GM18868 (cell line): Measurements from ENCODE around the gene GUCY1A2.

Source experiments
- ATAC-seq: cut with Tn5 transposase; IDR thresholded peaks from one replicate; pipeline ENCODE4 v1.9.1; 2021; ENCODE audit warnings: mild to moderate bottlenecking, moderate library complexity; ENCODE audit not compliant: unreplicated experiment

GUCY1A2 gene

DNA sequence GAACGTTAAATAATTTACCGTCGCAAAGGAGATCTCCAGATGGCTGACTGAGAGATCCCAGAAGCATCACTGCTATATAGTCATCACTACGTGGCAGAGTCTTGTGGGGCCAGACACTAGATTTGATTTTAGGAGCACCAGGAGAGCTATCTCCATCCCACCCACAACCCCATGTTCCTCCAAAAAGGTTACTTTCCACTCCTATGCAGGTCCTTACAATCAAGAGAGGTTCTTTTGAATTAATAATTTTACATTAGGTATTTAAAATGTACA, 19.4 kb downstream of the GUCY1A2 start:
- no peak for ATAC-seq

DNA sequence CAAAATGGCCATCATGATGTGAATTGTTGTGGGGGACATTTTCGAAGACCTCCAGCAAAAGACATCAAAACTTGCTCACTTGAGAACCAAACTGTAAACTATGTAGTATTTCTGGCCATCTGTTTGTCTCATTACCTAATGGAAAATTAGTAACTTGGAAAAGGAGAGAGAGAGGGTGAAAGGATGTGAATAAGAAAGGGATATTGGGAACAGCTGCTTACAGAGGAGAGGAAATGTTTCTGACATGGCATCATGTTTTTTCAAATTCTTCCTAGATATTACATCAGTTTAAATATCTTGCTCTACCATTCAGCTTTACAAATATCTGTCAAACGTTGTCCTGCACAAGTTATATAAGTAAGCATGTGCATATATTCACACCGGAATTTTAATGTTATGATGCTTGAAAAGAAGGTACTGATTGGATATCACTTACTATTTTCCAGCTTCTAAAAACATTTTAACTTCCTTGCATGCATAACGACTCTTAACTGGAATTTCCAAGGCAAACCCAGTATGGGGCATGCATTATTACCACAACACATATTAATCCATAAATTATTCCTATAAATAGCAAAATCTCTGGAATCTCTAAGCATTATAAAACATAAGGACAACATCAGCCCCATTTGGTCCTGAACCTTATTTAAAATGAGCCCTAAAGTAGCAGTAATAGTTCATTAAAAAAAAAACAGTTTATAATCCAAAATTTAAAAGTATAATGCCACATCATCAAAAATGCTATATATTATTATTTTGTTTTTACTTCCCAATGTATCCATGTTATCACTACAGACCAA, 20.0 kb downstream of the GUCY1A2 start:
- no peak for ATAC-seq

DNA sequence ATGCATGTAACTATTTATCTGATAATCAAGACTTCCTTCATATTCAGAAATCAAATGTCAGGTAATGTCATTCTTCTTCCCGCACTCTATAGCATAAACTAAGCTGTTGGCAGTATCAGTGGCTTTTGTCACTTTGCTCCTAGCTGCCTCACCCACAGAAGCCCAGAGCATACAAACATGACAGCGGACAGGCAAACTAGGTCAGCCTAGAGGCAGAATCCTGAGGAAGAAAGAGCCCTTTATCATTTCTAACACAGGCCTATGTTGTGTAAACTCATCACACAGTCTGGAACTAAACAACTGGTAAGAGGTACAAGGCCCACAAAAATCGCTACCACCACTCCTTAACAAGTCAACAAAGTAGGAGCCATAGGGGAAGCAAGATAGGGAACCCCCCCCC, 21.0 kb downstream of the GUCY1A2 start:
- ATAC-seq = no peak

DNA sequence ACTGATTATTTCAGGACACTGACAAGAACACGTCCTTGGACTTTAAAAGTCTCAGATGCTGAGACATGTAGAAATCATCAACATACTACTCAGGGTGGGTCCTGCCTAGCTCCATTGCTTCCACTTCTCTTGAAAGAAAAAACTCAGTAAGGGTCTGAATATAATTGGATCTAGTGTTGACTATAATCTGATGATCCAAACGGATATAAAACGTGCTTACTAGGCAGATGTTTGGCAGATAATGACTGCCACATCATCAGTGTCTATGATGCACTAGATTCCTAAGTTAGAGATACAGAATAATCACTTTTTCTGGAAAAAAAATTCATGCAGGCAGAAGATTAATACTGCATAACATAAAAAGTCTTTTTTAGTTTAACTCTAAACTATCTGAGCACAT, 21.6 kb downstream of the GUCY1A2 start:
- ATAC-seq = no peak

DNA sequence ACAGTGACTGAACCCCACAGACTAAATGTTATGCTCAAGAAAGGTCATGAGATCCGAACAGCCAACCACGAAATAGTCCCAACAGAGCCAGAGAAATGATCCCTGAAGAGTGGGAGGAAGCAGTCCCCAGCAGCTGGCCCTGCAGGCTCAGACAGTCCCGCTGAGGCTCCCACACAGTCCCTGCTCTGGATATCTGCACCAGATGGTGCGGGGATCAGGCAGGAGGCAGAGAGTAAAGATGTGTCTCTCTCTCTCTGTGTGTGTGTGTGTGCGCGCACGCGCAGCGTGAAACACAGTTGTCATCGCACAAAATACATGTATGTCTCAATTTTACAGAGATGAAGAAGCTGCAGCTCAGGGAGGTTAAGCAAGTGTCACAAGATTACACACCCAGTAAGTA, 27.9 kb downstream of the GUCY1A2 start:
- no peak for ATAC-seq

DNA sequence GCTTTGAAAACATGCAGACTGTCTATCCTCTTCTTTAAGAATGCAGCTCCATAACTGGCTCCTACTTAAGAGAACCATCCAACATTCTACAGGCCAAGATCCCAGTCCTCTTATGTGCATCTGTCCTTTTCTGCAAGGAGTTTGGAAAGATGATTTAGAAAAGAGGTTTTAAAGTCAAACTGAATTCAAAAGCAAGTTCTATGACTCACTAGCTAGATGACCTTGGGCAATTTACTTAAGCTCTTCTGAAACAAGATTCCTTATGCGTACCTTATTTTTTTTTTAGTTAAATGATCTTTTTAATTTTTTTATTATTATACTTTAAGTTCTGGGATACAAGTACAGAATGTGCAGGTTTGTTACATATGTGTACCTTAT, 29.2 kb downstream of the GUCY1A2 start:
- ATAC-seq = no peak

DNA sequence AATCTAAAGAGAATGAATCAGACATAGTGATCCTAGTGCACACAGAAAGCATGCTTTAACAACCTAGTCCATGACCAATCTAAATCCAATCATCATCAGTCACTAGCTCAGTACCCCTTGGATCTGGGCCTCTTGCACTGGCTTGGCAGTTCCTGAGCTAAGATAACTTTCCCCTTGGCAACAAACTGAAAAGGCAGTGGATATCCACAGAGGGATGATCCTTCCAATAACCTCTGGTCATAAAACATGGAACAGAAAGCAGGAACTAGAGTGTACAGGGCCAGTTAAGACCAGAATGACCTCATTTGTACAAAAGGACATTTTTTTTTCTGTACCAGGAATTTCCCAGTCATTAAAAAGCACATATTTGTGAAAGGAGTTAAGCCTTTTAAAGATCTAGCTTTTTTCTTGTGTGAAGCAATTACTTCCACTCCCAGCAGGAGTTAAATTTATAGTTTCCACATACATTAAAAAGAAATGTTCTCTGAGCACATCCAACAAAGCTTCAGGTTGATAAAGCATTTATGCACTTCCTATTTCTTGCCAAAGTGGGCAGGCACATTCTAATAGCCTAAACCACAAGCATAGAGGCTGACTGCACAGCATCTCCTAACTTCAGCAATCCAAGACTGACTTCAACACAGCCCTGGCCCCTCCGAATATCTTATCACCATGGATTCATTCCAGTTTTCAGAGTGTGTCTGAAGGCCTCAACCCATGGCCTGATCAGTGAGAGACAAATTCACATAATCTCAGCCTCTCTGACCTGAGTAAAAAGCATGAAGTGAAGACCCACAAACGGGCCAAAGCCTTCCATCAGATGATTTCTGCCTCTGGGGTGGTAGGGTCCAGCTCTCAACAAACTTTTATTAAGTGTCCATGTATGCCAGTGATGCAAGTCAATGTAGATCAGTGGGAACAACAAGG, 29.9 kb downstream of the GUCY1A2 start:
- no peak for ATAC-seq

DNA sequence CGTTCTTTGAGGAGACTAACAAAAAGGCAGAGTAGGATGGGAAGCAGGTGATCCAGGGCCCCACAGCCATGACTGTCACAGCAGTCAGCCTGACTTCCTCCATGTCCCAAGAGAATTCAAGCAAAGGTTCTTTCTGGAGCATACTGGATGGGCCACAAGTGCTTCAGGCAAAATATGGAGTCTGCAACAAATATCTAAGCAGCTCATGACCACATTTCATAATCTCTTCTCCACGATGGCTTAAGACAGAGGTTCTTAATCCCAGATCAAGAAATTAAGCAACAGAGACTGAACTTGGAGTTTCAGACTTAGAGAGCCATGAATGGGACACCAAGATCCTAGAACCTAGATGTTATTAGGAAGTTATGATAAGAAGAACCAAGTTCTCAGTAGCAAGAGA, 31.6 kb downstream of the GUCY1A2 start:
- no peak for ATAC-seq

DNA sequence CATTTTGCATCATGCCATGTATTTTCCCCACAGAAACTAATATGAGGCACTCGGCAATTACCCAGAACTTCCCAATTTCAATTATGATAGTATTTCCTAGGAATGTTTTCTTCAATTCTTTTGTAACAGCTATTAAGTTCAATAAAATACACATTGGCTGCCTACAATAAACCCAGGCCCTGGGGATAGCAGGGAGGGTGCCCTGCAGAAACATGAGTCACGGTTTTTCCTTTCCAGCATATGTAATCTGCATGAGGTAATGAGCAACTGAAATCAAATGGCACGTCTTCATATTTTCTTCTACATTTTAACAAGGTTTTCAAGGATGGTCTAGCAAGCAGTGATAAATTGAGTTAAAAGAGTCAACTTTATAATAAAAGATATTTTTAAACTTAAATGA, 32.0 kb downstream of the GUCY1A2 start:
- no peak for ATAC-seq

DNA sequence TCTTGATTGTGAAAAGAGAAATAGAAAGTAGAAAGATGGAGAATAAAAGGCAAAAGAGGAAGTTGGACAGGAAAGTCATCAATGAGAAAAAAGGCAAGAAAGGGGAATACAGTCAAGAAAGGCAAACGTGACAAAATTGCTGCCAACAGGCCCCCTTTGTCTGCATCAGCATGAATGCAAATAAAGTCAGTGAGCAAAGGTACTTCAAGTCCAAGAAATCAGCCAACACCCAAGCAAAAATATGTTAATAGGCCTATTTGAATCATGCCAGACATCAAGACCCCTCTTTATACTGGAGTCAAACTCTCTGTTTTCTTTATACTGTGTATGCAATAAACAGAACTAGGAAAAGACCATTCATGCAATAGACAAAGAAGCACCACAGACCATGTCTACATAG, 34.3 kb downstream of the GUCY1A2 start:
- no peak for ATAC-seq

DNA sequence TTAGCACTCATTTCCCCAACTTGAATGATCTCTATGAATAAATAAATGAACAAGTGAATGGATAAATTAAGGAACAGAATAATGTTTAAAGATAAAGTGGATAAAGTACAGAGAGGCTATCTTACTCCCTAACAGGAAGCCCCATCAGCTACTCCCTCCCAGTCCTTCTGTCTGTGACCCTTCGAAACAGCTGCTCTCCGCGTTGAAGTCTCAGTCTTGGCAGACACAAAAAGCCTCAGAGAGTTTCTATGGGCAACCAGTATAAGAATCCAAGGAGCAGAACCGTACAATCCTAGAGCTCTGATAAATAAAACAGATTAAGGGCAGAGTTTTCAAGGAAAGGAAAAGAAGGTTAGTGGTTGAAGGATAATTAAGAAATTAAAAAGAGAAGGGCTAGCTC, 35.0 kb downstream of the GUCY1A2 start:
- ATAC-seq = no peak

DNA sequence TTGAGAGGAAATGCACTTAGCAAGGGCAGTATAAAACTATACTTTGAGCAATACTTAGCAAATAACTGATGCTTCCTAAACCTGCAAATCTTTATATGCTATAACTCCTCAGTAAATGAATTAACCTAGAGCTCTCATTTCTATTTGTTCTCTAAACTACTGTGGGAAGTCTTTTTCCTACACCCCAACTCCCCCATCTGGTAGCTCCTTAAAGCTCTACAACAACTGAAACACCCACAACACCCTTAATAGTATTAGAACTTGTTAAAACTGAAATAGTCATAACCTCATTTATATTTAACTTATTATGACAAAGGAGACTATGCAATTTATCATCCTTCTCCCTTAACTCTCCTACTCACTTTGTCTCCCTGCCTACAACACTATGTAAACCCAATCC, 43.4 kb downstream of the GUCY1A2 start:
- ATAC-seq = no peak

DNA sequence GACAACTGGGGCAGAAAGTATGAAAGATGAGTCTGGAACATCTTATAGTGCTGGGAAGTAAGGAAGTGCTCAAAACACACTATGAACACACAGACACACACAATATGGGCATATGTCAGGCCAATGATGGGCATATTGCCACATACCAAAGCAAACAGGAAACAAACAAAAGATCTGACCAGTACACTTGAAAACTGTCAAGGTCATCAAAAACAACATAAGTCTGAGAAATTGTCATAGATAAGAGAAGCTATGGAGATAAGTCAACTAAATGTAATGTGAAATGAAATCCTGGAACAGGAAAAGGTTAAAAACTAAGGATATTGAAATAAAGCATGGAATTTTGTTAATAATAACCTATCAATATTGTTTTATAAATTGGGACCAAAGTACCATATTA, 46.4 kb downstream of the GUCY1A2 start:
- ATAC-seq = no peak

DNA sequence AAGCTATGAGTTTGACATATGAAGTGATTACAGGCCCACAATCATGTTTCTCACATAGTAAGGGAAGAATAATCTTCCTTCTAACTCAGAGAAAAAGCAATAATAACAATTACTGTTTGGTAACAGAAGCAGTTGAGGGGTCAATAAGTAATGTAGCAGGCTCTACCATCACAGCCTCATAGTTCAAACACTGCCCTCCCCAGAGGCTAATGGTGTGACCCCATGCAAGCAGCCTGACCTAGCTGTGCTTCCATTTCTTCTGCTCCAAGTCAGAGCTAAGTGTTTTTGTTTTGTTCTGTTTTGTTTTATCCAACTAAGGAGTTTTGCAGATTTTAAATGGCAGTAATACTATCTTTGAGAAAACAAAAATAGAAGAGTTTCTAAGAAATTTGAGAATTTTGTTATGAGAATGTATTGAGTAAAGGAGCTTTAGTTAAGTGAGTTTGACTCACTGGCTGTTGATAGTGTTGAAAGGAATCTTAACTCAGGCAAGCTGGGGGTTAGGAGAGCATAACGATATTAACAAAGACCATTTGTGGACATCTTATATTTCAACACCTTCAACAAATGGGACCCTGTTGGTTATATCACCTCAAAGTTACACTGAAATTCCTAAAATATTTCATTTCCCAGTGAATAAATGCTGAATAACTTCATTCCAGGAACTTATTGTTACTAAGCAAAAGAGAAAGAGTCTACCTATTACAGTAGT, 48.5 kb downstream of the GUCY1A2 start:
- ATAC-seq = no peak

DNA sequence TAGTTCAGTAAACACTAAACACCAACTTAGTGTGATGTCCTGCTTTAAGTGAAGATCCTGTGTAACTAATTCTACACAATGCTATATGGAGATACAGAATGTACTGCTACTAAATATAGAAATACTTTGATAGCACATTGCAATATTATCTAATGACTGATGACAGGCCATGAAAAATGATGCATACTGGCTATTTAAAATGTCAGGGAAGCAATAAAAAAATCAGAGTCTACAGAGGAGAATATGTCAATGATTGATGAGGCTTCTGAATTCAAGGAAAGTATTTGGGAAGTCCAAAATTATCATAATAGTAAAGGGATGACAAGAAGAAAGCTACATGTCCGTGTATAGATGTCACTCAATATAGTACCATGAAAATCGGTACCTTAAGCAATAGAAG, 55.3 kb downstream of the GUCY1A2 start:
- ATAC-seq = no peak

DNA sequence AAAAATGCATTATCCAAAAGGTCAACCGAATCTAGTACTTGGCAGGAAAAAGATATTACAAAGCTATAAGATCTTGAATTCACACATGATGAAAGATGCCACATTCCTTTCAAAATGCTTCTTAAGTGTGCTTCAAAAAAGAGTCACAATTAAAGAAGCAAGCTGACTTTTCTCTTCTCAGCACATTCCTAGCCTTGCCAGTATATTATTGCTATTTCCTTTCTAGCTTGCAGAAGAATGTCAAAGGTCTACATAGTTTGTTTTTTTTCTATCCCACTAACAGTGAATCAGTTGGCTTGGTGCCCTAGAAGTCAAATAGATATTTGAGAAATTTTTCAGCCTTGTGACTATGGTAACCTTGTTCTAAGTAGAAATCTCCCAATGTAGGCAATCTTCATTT, 56.8 kb downstream of the GUCY1A2 start:
- no peak for ATAC-seq

DNA sequence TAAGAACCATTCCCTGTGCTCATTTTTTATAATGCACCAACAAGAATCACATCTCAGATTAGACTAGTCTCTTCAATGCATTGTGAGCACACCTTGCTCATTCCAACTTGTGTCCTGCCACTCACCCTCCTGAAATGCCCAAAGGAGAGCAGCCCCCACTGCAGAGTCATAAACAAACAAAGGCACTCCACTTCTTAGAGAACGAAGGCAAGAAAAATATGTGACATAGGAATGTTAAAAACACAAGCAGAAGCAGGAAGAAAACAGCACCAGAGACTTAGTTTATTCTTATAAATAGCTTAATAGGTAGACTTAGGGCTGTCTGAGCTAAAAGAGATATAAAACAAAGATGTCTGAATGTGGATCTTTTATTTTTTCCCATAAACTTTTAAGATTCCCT, 57.2 kb downstream of the GUCY1A2 start:
- ATAC-seq = no peak

DNA sequence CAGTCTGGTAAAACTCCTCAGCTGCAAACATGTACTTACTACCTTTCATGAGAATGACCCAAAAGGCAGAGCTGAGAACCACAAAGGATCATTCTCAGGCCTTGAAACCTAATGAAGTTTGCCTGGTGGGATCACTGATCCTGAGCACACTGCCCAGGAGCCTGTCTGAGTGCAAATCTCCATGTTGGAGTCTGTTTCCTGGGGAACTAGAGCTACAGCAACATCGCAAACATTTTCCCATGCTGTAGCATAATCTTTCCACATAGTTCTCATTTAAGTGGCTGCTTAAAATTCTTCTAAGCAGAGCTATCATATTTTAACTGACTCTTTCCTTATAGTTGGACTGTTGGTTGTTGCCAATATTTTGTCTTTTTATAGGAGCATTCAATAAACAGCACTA, 58.5 kb downstream of the GUCY1A2 start:
- no peak for ATAC-seq

DNA sequence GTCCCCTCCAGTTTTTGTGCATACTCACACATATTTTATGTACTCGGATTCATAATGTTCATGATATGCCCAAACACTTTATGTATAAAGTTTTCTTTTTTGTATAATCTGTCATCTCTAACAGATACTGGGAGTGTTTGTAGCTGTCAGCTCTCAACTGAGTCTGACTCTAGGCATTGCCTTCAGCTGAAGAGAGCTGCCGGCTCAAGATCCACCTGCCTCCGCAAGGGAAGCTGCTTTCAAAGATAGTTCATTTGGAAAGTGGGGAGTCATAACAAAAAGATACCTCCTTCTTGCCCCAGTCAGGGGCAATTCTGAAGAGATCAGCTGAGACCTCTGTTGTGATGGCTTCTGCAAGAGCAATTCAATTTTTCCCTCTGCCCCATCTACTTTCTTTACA, 58.9 kb downstream of the GUCY1A2 start:
- ATAC-seq = no peak

DNA sequence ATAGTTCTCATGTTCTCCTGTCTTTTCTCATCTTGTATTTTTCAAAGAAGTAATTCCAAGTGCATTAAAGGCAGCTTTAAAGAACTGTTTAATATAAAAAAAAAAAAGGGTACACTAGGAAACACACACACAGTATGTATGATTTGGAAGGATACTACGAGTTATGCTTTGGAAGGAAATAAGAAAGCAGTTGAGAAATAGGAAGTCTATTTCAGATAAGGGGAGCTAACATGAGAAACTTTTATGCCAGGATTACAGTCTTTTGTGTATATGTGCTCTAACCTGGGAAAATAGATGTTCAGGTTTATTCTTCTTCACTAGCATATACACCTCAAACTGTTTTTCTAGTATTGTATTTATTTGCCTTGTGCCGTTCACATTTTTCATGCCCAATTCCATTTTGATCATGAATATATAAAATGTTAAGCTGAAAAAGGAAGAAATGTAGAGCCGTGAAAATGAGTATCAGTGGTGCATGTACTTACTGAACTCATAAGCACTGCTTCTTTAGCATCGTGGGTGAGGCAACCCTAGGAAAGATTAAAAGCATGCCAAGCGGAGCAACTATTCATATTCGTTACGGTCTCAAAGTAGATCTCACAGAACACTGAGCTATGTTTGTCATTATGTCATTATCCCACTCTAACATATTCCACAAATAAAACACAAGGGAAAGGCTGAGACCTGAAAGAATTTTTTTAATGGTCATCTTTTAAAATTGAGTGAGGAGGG, 59.6 kb downstream of the GUCY1A2 start:
- ATAC-seq = no peak

DNA sequence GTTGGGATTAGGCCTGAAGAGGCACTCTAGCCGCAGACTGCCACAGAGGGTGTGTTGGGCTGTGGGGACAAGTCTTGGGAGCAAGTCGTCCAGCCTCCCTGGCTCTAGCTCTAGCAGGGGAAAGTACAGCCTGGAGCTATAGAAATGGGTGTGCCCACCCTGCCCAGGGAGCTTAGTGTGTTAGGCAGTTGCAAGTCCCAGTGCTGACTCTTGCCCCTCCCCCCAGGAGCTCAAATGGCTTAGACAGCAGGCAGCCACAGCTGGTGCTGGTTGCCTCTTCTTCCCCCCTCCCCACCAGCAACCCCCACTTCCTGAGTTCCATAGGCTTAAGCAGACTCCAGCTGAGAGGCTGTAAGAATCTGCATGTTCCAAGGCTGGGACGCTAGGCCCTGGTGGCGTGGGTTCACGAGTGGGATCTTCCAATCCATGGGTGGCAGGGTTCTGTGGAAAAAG, 61.2 kb downstream of the GUCY1A2 start:
- ATAC-seq = no peak
